HG03103 (cell line): ENCODE results near the gene PABPN1L.

Experiments
- ATAC-seq: cut with Tn5 transposase; IDR thresholded peaks from one replicate; pipeline ENCODE4 v1.9.1; 2021; ENCODE audit warnings: low read depth; ENCODE audit not compliant: unreplicated experiment

The PABPN1L gene

DNA sequence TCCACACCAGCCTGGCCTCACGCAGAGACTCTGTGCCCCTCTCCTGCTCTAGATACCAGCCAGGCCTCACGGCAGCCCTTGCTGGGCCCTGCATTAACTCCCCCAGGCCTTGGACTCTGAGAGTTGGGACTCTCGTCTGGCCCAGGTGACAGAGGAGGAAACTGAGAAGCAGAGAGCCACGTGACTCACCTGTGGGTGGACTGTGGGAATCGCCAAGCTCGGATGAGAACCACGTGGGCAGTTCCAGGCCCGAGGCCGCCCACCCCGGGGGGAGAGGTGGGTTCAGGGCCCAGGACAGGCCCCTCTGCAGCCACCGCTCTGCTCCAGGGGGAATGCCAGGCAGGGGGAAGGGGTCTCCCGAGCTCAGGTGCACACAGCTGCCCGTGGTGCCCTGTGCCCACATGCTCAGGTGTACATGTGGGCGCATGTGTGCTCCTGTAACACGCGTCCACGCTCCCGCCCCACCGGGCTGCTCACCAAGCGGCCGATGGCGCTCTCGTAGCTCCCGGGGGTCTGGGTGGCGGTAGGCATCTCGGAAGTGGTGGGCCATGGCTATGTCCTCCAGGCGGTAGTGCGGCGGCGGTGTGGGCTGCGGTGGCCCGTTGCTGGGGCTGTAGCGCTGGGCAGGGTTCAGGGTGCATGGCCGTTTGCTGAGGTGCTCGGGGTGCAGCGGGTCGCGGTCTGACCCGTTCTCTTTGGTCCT lies 18.3 kb upstream of the PABPN1L start:
- ATAC-seq, result no peak

- ATAC-seq, result no peak
Observed at GRCh38 chr16:88883946-88884345, 17.5 kb upstream of the PABPN1L start.

DNA sequence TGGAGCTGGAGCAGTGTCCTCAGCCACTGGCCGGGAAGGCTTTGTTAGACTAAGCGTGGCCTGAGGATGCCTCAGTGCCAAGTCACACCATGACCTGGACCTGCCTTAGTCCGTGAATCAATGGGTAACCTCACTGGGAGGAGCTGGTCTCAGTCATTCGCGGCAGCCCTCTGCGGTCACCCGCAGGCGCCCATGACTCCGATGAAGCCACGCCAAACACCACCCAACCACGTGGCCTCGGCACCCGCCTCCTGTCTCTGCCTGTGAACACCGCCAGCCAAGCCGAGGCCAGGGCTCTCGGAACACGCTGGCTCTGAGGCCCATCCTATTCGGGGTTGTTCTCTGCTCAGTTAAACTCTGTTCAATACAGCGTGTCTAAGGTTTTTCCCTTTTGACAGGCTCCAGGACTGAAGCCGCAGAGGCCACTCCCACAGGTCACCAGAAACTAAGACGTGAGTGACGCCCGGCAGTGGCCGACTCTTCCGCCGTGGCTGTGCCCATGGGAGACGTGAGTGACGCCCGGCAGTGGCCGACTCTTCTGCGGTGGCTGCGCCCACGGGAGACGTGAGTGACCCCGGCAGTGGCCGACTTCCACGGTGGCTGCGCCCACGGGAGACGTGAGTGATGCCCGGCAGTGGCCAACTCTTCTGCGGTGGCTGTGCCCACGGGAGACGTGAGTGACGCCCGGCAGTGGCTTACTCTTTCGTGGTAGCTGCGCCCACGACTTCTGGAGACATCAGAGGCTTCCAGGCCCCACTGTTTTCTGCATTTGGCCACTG lies 16.8 kb upstream of the PABPN1L start:
- no peak for ATAC-seq

- no peak for ATAC-seq
Observed at GRCh38 chr16:88882358-88883030, 16.0 kb upstream of the PABPN1L start.

- ATAC-seq, result no peak
Observed at GRCh38 chr16:88881675-88882357, 15.4 kb upstream of the PABPN1L start.

GRCh38 chr16:88881007-88881615 lies 14.7 kb upstream of the PABPN1L start:
- no peak for ATAC-seq

GRCh38 chr16:88880226-88881006 lies 14.0 kb upstream of the PABPN1L start:
- ATAC-seq, result no peak

DNA sequence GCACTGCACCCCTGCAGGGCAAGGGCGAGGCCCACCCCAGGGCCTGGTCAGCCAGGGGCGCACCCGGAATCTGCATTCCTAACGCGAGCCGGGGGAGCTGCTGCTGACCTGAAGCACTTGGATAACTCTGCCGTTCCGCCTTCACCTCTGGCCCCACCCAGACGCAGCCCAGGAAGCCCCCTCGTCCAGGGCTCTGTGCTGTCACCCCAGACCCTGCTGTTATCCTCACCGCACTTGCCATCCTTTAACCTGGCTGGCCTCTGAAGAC lies 13.3 kb upstream of the PABPN1L start:
- no peak for ATAC-seq

- no peak for ATAC-seq
Observed at GRCh38 chr16:88878967-88879787, 12.7 kb upstream of the PABPN1L start.

DNA sequence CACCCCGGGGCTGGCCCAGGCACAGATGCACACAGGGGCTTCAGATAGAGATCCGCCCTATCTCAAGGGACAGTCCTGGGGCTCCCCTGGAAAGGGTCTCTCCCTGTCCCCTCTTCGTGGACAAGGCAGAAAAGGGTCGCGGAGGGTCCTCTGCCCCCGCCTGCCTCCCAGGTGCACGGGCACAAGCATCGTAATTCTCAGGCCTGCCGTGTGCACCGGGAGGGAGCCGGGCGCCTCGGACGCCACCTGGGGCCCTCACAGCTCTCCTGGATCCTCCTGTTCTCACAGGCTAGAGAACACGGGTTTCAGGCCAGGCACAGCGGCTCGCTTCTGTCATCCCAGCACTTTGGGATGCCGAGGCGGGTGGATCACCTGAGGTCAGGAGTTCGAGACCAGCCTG lies 11.9 kb upstream of the PABPN1L start:
- ATAC-seq, result no peak

GRCh38 chr16:88877564-88878289 lies 11.3 kb upstream of the PABPN1L start:
- ATAC-seq, result no peak

DNA sequence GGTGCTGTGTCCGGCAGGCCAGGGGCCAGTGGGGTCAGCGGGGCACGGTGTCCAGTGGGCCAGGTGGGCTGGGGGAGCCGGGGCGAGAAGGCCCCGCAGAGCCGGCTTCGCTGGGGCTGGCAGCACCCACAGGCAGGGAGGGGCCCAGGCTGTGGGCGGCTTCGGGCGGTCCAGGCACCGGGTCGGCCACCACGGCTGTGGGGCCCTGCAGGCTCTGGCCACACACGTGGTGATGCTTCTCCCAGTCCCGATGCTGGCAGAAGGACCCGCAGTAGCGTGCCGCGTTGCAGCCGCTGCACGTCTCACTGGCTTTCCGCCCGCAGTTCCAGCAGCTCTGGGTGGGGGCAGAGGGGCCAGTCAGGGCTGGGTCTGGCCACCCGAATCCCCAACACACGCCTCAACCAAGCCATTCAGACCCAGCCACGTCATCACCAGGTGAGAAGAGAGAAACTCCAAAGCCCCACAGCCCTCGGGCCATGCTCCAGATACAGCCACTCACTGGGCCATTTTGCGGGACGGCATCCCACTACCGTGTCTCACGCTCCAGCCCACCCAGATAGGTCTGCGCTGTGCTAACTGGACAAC lies 10.6 kb upstream of the PABPN1L start:
- no peak for ATAC-seq

GRCh38 chr16:88875703-88876234 lies 9.3 kb upstream of the PABPN1L start:
- ATAC-seq, result no peak

- no peak for ATAC-seq
Observed at GRCh38 chr16:88874938-88875599, 8.6 kb upstream of the PABPN1L start.

GRCh38 chr16:88872650-88873331 lies 6.3 kb upstream of the PABPN1L start:
- no peak for ATAC-seq

- ATAC-seq, result no peak
Observed at GRCh38 chr16:88871730-88872416, 5.4 kb upstream of the PABPN1L start.
